ENCODE results near the gene AGBL1.
"Not testable (repeated sequence)": the region's sequence is repeated elsewhere in the genome, so short reads cannot be mapped to it uniquely, and the experiment has no call there.

AGBL1 gene

GRCh38 chr15:86948719-86949118, 869.0 kb downstream of the AGBL1 start:
- H3K9me3 Mint-ChIP-seq = no peaks in the 10 kb centered on the region
- DNase-seq = no peak
- H3K4me3 Mint-ChIP-seq = no peak overlapping the region
- H3K36me3 Mint-ChIP-seq (ENCODE audit: low read depth) = no peaks in the 10 kb centered on the region
- H3K27me3 Mint-ChIP-seq = peaks cover 8% of the 10 kb centered on the region
- no peak overlapping the region for H3K27ac Mint-ChIP-seq
- no peaks in the 10 kb centered on the region for H3K4me1 Mint-ChIP-seq (ENCODE audit: low read depth)

- H3K27ac Mint-ChIP-seq = no peak overlapping the region
- no peaks in the 10 kb centered on the region for H3K4me1 Mint-ChIP-seq (ENCODE audit: low read depth)
- peaks cover 5% of the 10 kb centered on the region for H3K27me3 Mint-ChIP-seq
- no peak overlapping the region for H3K4me3 Mint-ChIP-seq
- H3K9me3 Mint-ChIP-seq = no peaks in the 10 kb centered on the region
- no peak for DNase-seq
- H3K36me3 Mint-ChIP-seq (ENCODE audit: low read depth) = no peaks in the 10 kb centered on the region
Measured at GRCh38 chr15:86959254-86959653, 879.6 kb downstream of the AGBL1 start.

- Mint-ChIP-seq H3K27ac (no peak overlapping the region), H3K4me3 (no peak overlapping the region), H3K27me3 (peaks cover 3% of the 10 kb centered on the region), H3K9me3 (no peaks in the 10 kb centered on the region), H3K4me1 (ENCODE audit: low read depth) (no peaks in the 10 kb centered on the region), H3K36me3 (ENCODE audit: low read depth) (no peaks in the 10 kb centered on the region)
- DNase-seq = no peak
Measured at GRCh38 chr15:86961669-86962068, 882.0 kb downstream of the AGBL1 start.

GRCh38 chr15:86964271-86964670, 884.6 kb downstream of the AGBL1 start:
- no peak for DNase-seq
- no peaks in the 10 kb centered on the region for H3K9me3 Mint-ChIP-seq
- H3K36me3 Mint-ChIP-seq (ENCODE audit: low read depth) = no peaks in the 10 kb centered on the region
- H3K4me1 Mint-ChIP-seq (ENCODE audit: low read depth) = no peaks in the 10 kb centered on the region
- no peak overlapping the region for H3K27ac Mint-ChIP-seq
- no peak overlapping the region for H3K4me3 Mint-ChIP-seq
- peaks cover 3% of the 10 kb centered on the region for H3K27me3 Mint-ChIP-seq

DNA sequence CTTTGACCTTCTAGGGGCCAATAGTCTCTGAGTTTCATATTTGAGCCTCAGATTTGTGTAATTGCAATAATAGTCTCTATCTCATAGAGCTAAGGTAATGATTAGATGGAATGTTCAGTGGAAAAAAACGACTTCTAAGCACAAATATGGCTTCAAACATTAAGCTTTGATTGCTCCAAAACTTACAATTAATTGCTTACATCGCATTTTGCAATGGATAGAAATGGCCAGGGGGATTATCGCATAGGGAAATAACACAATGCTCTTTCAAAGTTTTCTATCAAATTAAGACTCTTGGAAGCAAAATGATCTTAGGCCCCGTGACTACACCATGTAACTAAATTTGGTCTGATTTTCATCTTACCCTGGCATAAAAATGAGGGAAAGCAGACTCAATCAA, 888.6 kb downstream of the AGBL1 start:
- Mint-ChIP-seq H3K27ac (no peak overlapping the region), H3K4me1 (ENCODE audit: low read depth) (no peaks in the 10 kb centered on the region), H3K9me3 (peaks cover 3% of the 10 kb centered on the region), H3K4me3 (no peak overlapping the region), H3K36me3 (ENCODE audit: low read depth) (no peaks in the 10 kb centered on the region), H3K27me3 (peaks cover 3% of the 10 kb centered on the region)
- no peak for DNase-seq

DNA sequence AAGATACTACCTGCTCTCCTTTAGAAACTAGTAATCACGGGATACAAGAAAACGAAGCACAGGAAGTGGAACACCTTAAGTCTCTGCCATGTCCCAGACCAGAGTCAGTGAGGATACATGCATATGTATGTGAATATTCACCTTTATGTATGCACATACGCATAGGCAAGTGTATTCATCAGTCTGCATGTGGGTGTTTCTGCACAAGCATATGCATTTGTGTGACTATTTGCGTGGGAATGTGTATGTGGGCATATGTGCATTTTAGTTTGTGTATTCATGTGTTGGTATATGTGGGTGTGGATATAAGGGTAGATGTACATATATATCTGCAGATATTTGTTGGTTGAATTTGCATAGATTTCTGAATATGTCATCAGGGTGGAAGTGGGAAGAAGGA, 889.7 kb downstream of the AGBL1 start:
- H3K9me3 Mint-ChIP-seq = peaks cover 3% of the 10 kb centered on the region
- H3K4me1 Mint-ChIP-seq (ENCODE audit: low read depth) = no peaks in the 10 kb centered on the region
- no peak for DNase-seq
- peaks cover 3% of the 10 kb centered on the region for H3K27me3 Mint-ChIP-seq
- H3K36me3 Mint-ChIP-seq (ENCODE audit: low read depth) = no peaks in the 10 kb centered on the region
- H3K4me3 Mint-ChIP-seq = no peak overlapping the region
- no peak overlapping the region for H3K27ac Mint-ChIP-seq

DNA sequence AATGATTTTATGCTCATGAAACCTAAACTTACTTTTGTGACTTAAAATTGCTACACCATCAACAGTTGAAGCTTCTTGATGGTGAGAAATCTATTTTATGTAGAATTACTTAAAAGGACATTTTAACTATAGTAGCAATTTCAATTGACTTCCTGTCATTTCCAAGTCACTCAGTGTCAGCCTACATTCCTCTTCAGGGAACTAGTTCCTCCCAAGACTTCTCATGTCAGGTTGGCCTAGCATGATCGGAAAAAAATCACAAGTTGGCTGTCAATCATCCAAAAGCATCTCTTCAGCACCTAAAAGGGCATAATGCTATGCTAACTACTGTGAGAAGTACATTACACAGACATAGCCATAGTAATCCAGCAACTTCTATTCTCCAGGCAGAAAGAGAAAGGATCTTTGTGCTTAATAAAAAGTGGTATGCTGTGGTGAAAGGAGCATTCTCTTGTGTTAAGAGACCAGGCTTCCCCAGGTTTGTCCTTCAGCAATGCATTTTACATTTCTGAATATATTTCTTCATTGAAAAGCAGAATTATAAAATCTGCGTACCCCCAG, 893.7 kb downstream of the AGBL1 start:
- peaks cover 5% of the 10 kb centered on the region for H3K27me3 Mint-ChIP-seq

DNA sequence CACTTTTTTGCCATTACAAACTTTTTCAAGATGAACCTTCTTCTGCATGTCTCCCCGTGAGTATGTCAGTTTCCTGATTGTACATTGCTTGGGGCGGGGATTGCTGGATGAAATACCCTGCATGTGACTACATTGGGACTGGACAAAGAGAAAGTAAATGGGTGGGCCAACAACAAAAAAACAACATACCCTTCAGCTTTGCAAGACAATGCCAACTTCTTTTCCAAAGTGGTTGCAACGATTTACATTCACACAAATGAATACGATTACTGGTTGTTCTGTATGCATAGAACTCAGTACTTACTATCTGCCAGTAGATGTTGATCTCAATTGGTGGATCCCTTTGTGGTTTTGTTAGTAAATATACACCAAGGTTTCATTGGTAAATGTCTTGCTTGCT, 908.4 kb downstream of the AGBL1 start:
- Mint-ChIP-seq H3K27me3 (peaks cover 19% of the 10 kb centered on the region), H3K9me3 (no peaks in the 10 kb centered on the region), H3K36me3 (ENCODE audit: low read depth) (no peaks in the 10 kb centered on the region), H3K4me1 (ENCODE audit: low read depth) (no peaks in the 10 kb centered on the region), H3K4me3 (no peak overlapping the region), H3K27ac (no peak overlapping the region)
- DNase-seq = no peak

More for the DNA sequence above, 893.7 kb downstream of the AGBL1 start:
- Mint-ChIP-seq H3K4me1 (ENCODE audit: low read depth) (no peaks in the 10 kb centered on the region), H3K4me3 (no peak overlapping the region), H3K36me3 (ENCODE audit: low read depth) (no peaks in the 10 kb centered on the region), H3K27ac (no peak overlapping the region), H3K9me3 (peaks cover 3% of the 10 kb centered on the region)
- DNase-seq = no peak

DNA sequence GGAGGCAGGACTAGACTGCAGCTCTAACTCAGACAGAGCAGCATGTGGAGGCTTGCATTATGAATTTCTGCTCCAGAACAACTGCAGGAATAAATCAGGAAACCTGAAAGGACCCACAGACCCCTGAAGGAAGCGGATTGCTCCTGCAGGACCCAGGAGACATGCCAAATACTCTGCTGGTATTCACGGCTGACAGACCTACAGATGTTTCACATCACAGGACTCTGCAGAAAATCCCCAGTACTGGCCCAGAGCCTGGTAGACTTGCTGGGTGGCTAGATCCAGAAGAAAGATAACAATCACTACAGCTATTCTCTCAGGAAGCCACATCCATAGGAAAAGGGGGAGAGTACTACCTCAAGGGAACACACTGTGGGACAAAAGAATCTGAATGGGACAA, 942.1 kb downstream of the AGBL1 start:
- Mint-ChIP-seq H3K9me3 (peaks cover 18% of the 10 kb centered on the region), H3K36me3 (ENCODE audit: low read depth) (no peaks in the 10 kb centered on the region), H3K27me3 (peaks cover 28% of the 10 kb centered on the region), H3K4me1 (ENCODE audit: low read depth) (no peaks in the 10 kb centered on the region), H3K27ac (no peak overlapping the region), H3K4me3 (no peak overlapping the region)
- DNase-seq = no peak

- Mint-ChIP-seq H3K4me3 (no peak overlapping the region), H3K9me3 (peaks cover 4% of the 10 kb centered on the region), H3K4me1 (ENCODE audit: low read depth) (no peaks in the 10 kb centered on the region), H3K27me3 (peaks cover 11% of the 10 kb centered on the region), H3K36me3 (ENCODE audit: low read depth) (no peaks in the 10 kb centered on the region), H3K27ac (no peak overlapping the region)
- no peak for DNase-seq
Measured at GRCh38 chr15:87031540-87032230, 952.0 kb downstream of the AGBL1 start.

DNA sequence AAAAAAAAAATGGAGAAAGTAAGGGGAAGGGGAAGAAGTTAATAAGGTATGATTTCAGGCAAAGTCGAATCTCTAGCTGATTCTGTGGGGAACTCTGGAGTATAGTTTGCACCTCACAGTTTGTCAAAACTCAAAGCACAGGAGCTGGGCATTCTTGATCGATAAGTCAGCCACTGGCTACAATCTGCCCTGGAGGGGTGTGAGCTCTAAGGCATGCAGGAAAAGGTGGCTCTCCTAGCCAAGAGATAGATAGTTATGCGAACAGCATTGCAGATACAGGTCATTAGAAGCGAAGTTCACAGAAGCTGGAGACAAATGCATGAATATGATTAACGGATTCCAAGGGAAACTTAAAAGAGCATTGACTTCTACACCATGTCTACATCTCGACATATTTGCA, 952.6 kb downstream of the AGBL1 start:
- no peak overlapping the region for H3K27ac Mint-ChIP-seq
- peaks cover 13% of the 10 kb centered on the region for H3K27me3 Mint-ChIP-seq
- H3K4me3 Mint-ChIP-seq = no peak overlapping the region
- DNase-seq = no peak
- no peaks in the 10 kb centered on the region for H3K4me1 Mint-ChIP-seq (ENCODE audit: low read depth)
- peaks cover 3% of the 10 kb centered on the region for H3K9me3 Mint-ChIP-seq
- H3K36me3 Mint-ChIP-seq (ENCODE audit: low read depth) = no peaks in the 10 kb centered on the region

DNA sequence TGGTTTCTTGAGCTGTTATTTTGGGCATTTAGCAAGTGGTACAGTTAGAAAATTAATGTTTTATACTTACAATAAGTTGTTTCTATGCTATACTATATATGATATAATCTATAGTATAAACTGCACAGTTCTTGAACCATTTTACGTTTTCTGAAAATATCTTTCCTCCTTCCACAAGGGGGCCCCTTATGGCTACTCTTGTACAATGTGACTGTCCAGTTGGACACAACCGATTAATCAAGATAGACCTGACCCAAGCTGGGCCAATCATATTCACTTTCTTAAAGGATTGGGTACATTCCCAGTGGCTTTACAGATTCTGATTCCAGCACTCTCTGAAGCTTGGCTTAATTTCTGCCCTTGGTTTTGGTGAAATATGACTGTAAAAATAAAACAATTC, 953.4 kb downstream of the AGBL1 start:
- Mint-ChIP-seq H3K36me3 (ENCODE audit: low read depth) (no peaks in the 10 kb centered on the region), H3K9me3 (no peaks in the 10 kb centered on the region), H3K27ac (no peak overlapping the region), H3K27me3 (peaks cover 15% of the 10 kb centered on the region), H3K4me1 (ENCODE audit: low read depth) (no peaks in the 10 kb centered on the region), H3K4me3 (no peak overlapping the region)
- DNase-seq = no peak

DNA sequence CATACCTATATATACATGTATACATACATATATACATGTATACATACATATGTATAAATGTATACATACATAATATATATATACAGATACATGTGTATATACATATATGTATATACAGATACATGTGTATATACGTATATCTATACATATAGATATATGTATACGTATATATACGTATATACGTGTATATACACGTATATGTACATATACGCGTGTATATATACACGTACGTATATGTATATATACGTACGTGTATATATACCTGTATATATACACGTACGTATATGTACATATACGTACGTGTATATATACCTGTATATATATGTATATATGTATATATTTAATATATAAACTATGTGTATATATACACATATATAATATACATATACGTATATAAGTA, 955.2 kb downstream of the AGBL1 start:
- Mint-ChIP-seq H3K4me1 (ENCODE audit: low read depth) (peaks cover 3% of the 10 kb centered on the region), H3K27me3 (peaks cover 22% of the 10 kb centered on the region), H3K36me3 (ENCODE audit: low read depth) (no peaks in the 10 kb centered on the region), H3K27ac (no peak overlapping the region), H3K9me3 (no peaks in the 10 kb centered on the region), H3K4me3 (no peak overlapping the region)
- DNase-seq = no peak

- DNase-seq = no peak
- Mint-ChIP-seq H3K4me1 (ENCODE audit: low read depth) (peaks cover 3% of the 10 kb centered on the region), H3K9me3 (no peaks in the 10 kb centered on the region), H3K27ac (no peak overlapping the region), H3K4me3 (no peak overlapping the region), H3K27me3 (peaks cover 19% of the 10 kb centered on the region), H3K36me3 (ENCODE audit: low read depth) (no peaks in the 10 kb centered on the region)
Measured at GRCh38 chr15:87038404-87038803, 958.7 kb downstream of the AGBL1 start.

DNA sequence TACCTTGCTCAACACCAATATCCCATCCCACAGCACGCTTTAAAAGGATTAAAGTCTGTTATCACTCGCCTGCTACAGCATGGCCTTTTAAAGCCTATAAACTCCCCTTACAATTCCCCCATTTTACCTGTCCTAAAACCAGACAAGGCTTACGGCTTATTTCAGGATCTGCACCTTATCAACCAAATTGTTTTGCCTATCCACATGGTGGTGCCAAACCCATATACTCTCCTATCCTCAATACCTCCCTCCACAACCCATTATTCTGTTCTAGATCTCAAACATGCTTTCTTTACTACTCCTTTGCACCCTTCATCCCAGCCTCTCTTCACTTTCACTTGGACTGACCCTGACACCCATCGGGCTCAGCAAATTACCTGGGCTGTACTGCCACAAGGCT, 962.9 kb downstream of the AGBL1 start:
- not testable (repeated sequence) for H3K4me1 Mint-ChIP-seq (ENCODE audit: low read depth); DNase-seq; H3K4me3 Mint-ChIP-seq; H3K27me3 Mint-ChIP-seq; H3K27ac Mint-ChIP-seq; H3K36me3 Mint-ChIP-seq (ENCODE audit: low read depth); H3K9me3 Mint-ChIP-seq

- no peaks in the 10 kb centered on the region for H3K9me3 Mint-ChIP-seq
- DNase-seq = no peak
Measured at GRCh38 chr15:87045746-87046145, 966.1 kb downstream of the AGBL1 start.

More at GRCh38 chr15:87045746-87046145, 966.1 kb downstream of the AGBL1 start:
- peaks cover 6% of the 10 kb centered on the region for H3K27me3 Mint-ChIP-seq
- no peak overlapping the region for H3K27ac Mint-ChIP-seq
- no peak overlapping the region for H3K4me3 Mint-ChIP-seq
- H3K36me3 Mint-ChIP-seq (ENCODE audit: low read depth) = no peaks in the 10 kb centered on the region
- no peaks in the 10 kb centered on the region for H3K4me1 Mint-ChIP-seq (ENCODE audit: low read depth)

Measured in activated T-cell treated with anti-CD3 and anti-CD28 coated beads, Interleukin-2, amount 50 U/mL, for 24 hours (primary cell).